Progenitor cell of endocrine pancreas (in vitro differentiated cells): ENCODE data around the gene PITX1. TPM values are rescaled to one million over a fixed set of nuclear protein-coding genes. Genes with fewer than 3 reads are reported as not detected.

Experiments used
- DNase-seq: peaks from one replicate; pipeline ENCODE4 v3.0.0; 2021; ENCODE audit warnings: low spot score; ENCODE audit not compliant: unreplicated experiment
- H3K27ac Mint-ChIP-seq: 2 replicates; pipeline ENCODE4 v1.8.0; 2021; ENCODE audit warnings: mild to moderate bottlenecking, moderate library complexity, mixed read lengths
- H3K27me3 Mint-ChIP-seq: 2 replicates; pipeline ENCODE4 v1.8.0; 2021; ENCODE audit warnings: mixed read lengths
- H3K36me3 Mint-ChIP-seq: 2 replicates; pipeline ENCODE4 v1.8.0; 2022; ENCODE audit warnings: mixed read lengths; ENCODE audit not compliant: insufficient read depth
- H3K4me1 Mint-ChIP-seq: 2 replicates; pipeline ENCODE4 v1.8.0; 2021; ENCODE audit warnings: low read depth, mixed read lengths
- H3K4me3 Mint-ChIP-seq: 2 replicates; pipeline ENCODE4 v1.8.0; 2021; ENCODE audit warnings: low read depth, mild to moderate bottlenecking, moderate library complexity, mixed read lengths
- H3K9me3 Mint-ChIP-seq: 2 replicates; pipeline ENCODE4 v1.8.0; 2021; ENCODE audit warnings: low read depth, mixed read lengths
- CTCF ChIP-seq: fragments of 200-600 bp; sonication (generic); IDR thresholded peaks from one replicate; pipeline ENCODE4 v1.5.0; 2021; ENCODE audit warnings: antibody characterized with exemption, mild to moderate bottlenecking; ENCODE audit not compliant: unreplicated experiment
- total RNA-seq: library from RNA; stranded (reverse); gene quantifications from 2 replicates; pipeline ENCODE4 v1.2.1, GENCODE V29; 2021

PITX1 gene
- total RNA-seq, 1 donor from 2014 or later: 16.2 TPM

GRCh38 chr5:135047347-135047695 is 13.3 kb upstream of the PITX1 start:
- Mint-ChIP-seq H3K27ac (no peak overlapping the region), H3K4me1 (peaks cover 2% of the 10 kb centered on the region), H3K36me3 (no peaks in the 10 kb centered on the region), H3K4me3 (no peak overlapping the region), H3K9me3 (no peaks in the 10 kb centered on the region), H3K27me3 (peaks cover 95% of the 10 kb centered on the region)
- TF ChIP-seq CTCF: no peak
- DNase-seq: no peak

- DNase-seq: no peak
- no peaks in the 10 kb centered on the region for H3K36me3 Mint-ChIP-seq
- TF ChIP-seq CTCF: no peak
- peaks cover 2% of the 10 kb centered on the region for H3K4me1 Mint-ChIP-seq
- peaks cover 95% of the 10 kb centered on the region for H3K27me3 Mint-ChIP-seq
- H3K4me3 Mint-ChIP-seq: no peak overlapping the region
- H3K27ac Mint-ChIP-seq: no peak overlapping the region
- no peaks in the 10 kb centered on the region for H3K9me3 Mint-ChIP-seq
Observed at GRCh38 chr5:135046661-135047346, 12.8 kb upstream of the PITX1 start.

DNA sequence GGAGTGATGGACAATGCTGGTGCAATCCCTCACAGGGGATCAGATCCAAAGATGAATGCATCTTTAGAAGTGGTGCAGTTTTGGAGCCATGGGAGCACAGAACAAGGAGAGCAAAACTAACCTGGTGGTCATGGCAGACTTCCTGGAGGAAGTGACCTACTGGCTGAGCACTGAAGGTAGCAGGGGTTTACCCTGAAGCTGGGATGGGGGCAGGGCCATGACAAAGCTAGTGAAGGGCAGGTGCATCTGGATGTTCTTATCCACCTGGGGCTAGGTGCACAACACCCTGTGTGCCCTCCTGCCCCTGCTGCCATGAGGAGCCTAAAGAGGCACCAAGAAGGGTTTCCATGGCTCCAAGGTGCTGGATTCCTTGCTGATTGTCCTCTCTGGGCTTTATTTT is 11.5 kb upstream of the PITX1 start:
- H3K27me3 Mint-ChIP-seq: peaks cover 95% of the 10 kb centered on the region
- no peak overlapping the region for H3K4me3 Mint-ChIP-seq
- H3K4me1 Mint-ChIP-seq: peaks cover 2% of the 10 kb centered on the region
- no peaks in the 10 kb centered on the region for H3K9me3 Mint-ChIP-seq
- no peak overlapping the region for H3K27ac Mint-ChIP-seq
- no peak for TF ChIP-seq CTCF
- no peak for DNase-seq
- no peaks in the 10 kb centered on the region for H3K36me3 Mint-ChIP-seq

DNA sequence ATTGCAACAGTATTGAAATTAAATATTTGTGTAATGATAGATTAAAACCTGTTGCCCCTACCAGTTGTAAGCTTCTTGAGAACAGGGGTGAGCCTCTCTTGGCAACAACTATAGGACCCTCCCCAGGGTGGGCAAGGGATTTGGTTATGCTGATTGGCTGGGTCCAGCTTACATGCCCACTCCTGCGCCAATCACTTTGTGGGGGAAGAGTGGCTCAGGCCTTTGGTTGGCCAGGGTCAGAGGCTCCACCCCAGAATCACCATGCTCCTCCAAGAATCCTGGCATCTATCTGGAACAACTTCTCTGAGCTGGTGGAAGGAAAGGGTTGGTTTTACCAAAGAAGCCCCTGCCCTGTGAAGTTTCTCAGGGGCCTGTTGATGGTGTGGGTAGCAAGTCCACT is 8.6 kb upstream of the PITX1 start:
- no peaks in the 10 kb centered on the region for H3K36me3 Mint-ChIP-seq
- H3K4me3 Mint-ChIP-seq: no peak overlapping the region
- TF ChIP-seq CTCF: no peak
- DNase-seq: no peak
- H3K27ac Mint-ChIP-seq: no peak overlapping the region
- peaks cover 90% of the 10 kb centered on the region for H3K27me3 Mint-ChIP-seq
- H3K9me3 Mint-ChIP-seq: no peaks in the 10 kb centered on the region
- H3K4me1 Mint-ChIP-seq: peaks cover 2% of the 10 kb centered on the region

DNA sequence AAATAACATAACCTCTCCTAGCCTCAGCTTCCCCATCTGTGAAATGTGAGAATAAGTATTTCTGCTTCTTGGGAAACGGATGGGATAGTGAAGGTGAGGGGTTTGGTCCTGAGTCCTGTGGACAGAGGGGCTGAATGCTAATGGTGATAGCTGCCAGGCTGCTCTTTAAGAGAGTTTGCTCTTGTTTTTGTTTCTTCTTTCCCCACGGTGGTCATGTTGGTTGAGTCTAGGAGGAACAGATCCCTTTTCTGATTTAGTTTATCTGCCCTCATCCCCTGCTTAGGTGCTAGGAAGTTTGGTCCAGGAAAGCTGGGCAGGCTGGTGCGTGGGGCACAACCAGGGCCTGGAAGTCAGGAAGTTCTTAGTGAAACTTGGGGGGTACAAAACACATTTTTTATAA is 7.7 kb upstream of the PITX1 start:
- Mint-ChIP-seq H3K9me3 (no peaks in the 10 kb centered on the region), H3K4me3 (no peak overlapping the region), H3K27me3 (peaks cover 91% of the 10 kb centered on the region), H3K27ac (no peak overlapping the region), H3K4me1 (no peaks in the 10 kb centered on the region), H3K36me3 (no peaks in the 10 kb centered on the region)
- no peak for TF ChIP-seq CTCF
- no peak for DNase-seq
